Upper lobe of left lung (tissue), 6 donors: ENCODE results near the gene NF2. TPM values are rescaled to one million over a fixed set of nuclear protein-coding genes. Genes with fewer than 3 reads are reported as not detected.

Experiments used
- ATAC-seq, 2 donors: fragments of 200-7000 bp; cut with Tn5 transposase; one replicate each; pipeline ENCODE4 v1.9.1; 2022; ENCODE audit warnings: mild to moderate bottlenecking in 2 of 2, moderate library complexity in 2 of 2; ENCODE audit not compliant: low FRiP score in 2 of 2
- DNase-seq, 2 donors: peaks; one replicate each; pipeline ENCODE4 v3.0.0-alpha.2; 2019 to 2020
- H3K27ac ChIP-seq, 4 donors: fragments of 200-600 bp; sonication (generic); one replicate each; pipeline ENCODE4 v1.5.1; 2016 to 2019
- H3K27me3 ChIP-seq, 4 donors: fragments of 200-600 bp; sonication (generic); one replicate each; pipeline ENCODE4 v1.5.1; 2017 to 2019
- H3K36me3 ChIP-seq, 4 donors: fragments of 200-600 bp; sonication (generic); one replicate each; pipeline ENCODE4 v1.5.1; 2016 to 2019
- H3K4me1 ChIP-seq, 4 donors: fragments of 200-600 bp; sonication (generic); one replicate each; pipeline ENCODE4 v1.5.1; 2018 to 2019
- H3K4me3 ChIP-seq, 4 donors: fragments of 200-600 bp; sonication (generic); one replicate each; pipeline ENCODE4 v1.5.1; 2017 to 2019; ENCODE audit warnings: mild to moderate bottlenecking in 2 of 4, moderate library complexity in 1 of 4
- H3K9me3 ChIP-seq, 4 donors: fragments of 200-600 bp; sonication (generic); one replicate each; pipeline ENCODE4 v1.5.1; 2018 to 2019
- EP300 ChIP-seq, 4 donors: sonication (generic); formaldehyde crosslinking; IDR thresholded peaks; one replicate each; pipeline ENCODE4 v1.5.1; 2017; ENCODE audit warnings: antibody characterized with exemption in 4 of 4, control low read depth in 2 of 4
- POLR2A ChIP-seq, 4 donors: fragments of 450-650 bp; IDR thresholded peaks; one replicate each; pipeline ENCODE4 v1.5.1; 2016 to 2017; ENCODE audit warnings: antibody characterized with exemption in 4 of 4, mild to moderate bottlenecking in 2 of 4
- POLR2AphosphoS5 ChIP-seq, 2 donors: sonication (generic); formaldehyde crosslinking; IDR thresholded peaks; one replicate each; pipeline ENCODE4 v1.5.1; 2017; ENCODE audit warnings: antibody characterized with exemption in 2 of 2
- WGBS, 2 donors: methylation state at CpG; one replicate each; pipeline ENCODE4 v1.1.5; 2017 to 2018; 5-methylcytosine and 5-hydroxymethylcytosine counted together
- total RNA-seq, 6 donors: library from RNA; depleted of rRNA in 4 of 6; stranded (reverse); fragments of >200 nt in 4 of 6; gene quantifications; one replicate each; pipeline versions ENCODE4 v1.1.0 to v1.2.1, GENCODE V29; 2016 to 2021
- TF ChIP-seq, protein P1 (sequence below), 6 experiments: fragments of 450-650 bp in 4 of 6; fragments of 200-600 bp in 2 of 6; sonication (generic) in 2 of 6; IDR thresholded peaks; one replicate each; pipeline ENCODE4 v1.5.1; 2016 to 2019; ENCODE audit warnings: antibody characterized with exemption in 6 of 6
- donor health status: DM: no; HTN: no; CAD: no; lungs with moderate emphysema.
- donor health status: DM: no; HTN: yes; CAD: no; lungs with severe emphysema.

NF2 gene
- total RNA-seq, 6 donors from 2014 or later, result 31.2 to 43.8 (median 41.3) TPM

GRCh38 chr22:29639096-29639495 is 35.7 kb downstream of the NF2 start:
- H3K4me1 ChIP-seq, result peaks cover 0 to 3% (median 0%) of the 10 kb centered on the region in 4 donors
- no peaks in the 10 kb centered on the region for H3K9me3 ChIP-seq
- no peaks in the 10 kb centered on the region for H3K27me3 ChIP-seq
- no peak for TF ChIP-seq POLR2A (IDR thresholded peaks at IDR 0.05)
- peaks cover 4 to 41% (median 16%) of the 10 kb centered on the region in 4 donors for H3K36me3 ChIP-seq
- H3K4me3 ChIP-seq, result no peak overlapping the region
- H3K27ac ChIP-seq, result no peak overlapping the region
- DNase-seq, result no peak
- ATAC-seq, result no peak

GRCh38 chr22:29641042-29641699 is 37.7 kb downstream of the NF2 start:
- Histone ChIP-seq H3K4me1 (no peaks in the 10 kb centered on the region), H3K27ac (no peak overlapping the region), H3K4me3 (no peak overlapping the region), H3K27me3 (no peaks in the 10 kb centered on the region), H3K9me3 (no peaks in the 10 kb centered on the region), H3K36me3 (peaks cover 4 to 41% (median 16%) of the 10 kb centered on the region in 4 donors)
- DNase-seq (no peak), ATAC-seq (no peak)
- no peak for TF ChIP-seq EP300 (IDR thresholded peaks at IDR 0.05)
- TF ChIP-seq POLR2A (IDR thresholded peaks at IDR 0.05), result no peak
- TF ChIP-seq POLR2AphosphoS5 (IDR thresholded peaks at IDR 0.05), result no peak
- TF ChIP-seq, protein P1, sequence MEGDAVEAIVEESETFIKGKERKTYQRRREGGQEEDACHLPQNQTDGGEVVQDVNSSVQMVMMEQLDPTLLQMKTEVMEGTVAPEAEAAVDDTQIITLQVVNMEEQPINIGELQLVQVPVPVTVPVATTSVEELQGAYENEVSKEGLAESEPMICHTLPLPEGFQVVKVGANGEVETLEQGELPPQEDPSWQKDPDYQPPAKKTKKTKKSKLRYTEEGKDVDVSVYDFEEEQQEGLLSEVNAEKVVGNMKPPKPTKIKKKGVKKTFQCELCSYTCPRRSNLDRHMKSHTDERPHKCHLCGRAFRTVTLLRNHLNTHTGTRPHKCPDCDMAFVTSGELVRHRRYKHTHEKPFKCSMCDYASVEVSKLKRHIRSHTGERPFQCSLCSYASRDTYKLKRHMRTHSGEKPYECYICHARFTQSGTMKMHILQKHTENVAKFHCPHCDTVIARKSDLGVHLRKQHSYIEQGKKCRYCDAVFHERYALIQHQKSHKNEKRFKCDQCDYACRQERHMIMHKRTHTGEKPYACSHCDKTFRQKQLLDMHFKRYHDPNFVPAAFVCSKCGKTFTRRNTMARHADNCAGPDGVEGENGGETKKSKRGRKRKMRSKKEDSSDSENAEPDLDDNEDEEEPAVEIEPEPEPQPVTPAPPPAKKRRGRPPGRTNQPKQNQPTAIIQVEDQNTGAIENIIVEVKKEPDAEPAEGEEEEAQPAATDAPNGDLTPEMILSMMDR (IDR thresholded peaks at IDR 0.05), result no peak
- WGBS, 2 donors, result 69 to 70% methylated on average over 8 of the region's 8 CpGs

DNA sequence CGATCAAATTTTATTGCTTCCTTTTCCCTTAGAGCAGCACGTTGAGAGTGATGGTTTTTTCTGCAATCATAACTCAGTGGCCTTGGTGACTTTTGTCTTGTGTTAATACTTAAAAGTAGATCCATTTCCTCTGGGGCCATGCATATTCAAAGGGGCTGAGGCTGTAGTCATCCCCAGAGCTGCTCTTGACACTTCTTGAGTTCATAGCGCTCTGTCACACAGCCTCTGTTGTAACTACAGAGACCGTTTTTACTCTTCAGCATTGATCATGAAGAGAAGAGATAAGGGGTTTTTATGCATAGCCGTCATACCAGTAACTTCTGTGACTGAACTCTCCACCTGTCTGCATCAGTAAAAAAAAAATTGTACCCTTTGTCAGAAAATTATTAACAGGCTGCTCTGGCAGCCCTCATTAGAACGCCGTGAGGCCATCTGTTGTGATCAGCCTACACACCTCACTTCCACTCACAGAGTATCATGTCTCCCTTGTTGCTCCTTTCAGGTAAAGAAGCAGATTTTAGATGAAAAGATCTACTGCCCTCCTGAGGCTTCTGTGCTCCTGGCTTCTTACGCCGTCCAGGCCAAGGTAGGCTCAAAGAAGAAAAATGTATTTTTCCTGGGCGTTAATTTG is 38.4 kb downstream of the NF2 start:
- TF ChIP-seq, protein P1 (IDR thresholded peaks at IDR 0.05), result no peak
- TF ChIP-seq POLR2AphosphoS5 (IDR thresholded peaks at IDR 0.05) (no peak), EP300 (IDR thresholded peaks at IDR 0.05) (no peak), POLR2A (IDR thresholded peaks at IDR 0.05) (no peak)
- WGBS, 2 donors, result 82 to 84% methylated on average over 10 of the region's 10 CpGs
- Histone ChIP-seq H3K27ac (no peak overlapping the region), H3K4me3 (no peak overlapping the region), H3K4me1 (no peaks in the 10 kb centered on the region), H3K9me3 (no peaks in the 10 kb centered on the region), H3K27me3 (no peaks in the 10 kb centered on the region), H3K36me3 (peaks cover 4 to 41% (median 16%) of the 10 kb centered on the region in 4 donors)
- DNase-seq, result no peak
- no peak for ATAC-seq

- H3K27me3 ChIP-seq, result no peaks in the 10 kb centered on the region
- H3K27ac ChIP-seq, result no peak overlapping the region
- 86 to 88% methylated on average over 4 of the region's 4 CpGs for WGBS, 2 donors
- DNase-seq (no peak), ATAC-seq (no peak)
- H3K36me3 ChIP-seq, result peaks cover 2 to 35% (median 12%) of the 10 kb centered on the region in 4 donors
- H3K9me3 ChIP-seq, result no peaks in the 10 kb centered on the region
- no peaks in the 10 kb centered on the region for H3K4me1 ChIP-seq
- TF ChIP-seq POLR2AphosphoS5 (IDR thresholded peaks at IDR 0.05), result no peak
- no peak for TF ChIP-seq EP300 (IDR thresholded peaks at IDR 0.05)
- TF ChIP-seq, protein P1 (IDR thresholded peaks at IDR 0.05), result no peak
- TF ChIP-seq POLR2A (IDR thresholded peaks at IDR 0.05), result no peak
- no peak overlapping the region for H3K4me3 ChIP-seq
These were observed 39.3 kb downstream of the NF2 start for GRCh38 chr22:29642694-29643093.

GRCh38 chr22:29647954-29648737 is 44.7 kb downstream of the NF2 start:
- DNase-seq, result no peak
- peaks cover 0 to 19% (median 2%) of the 10 kb centered on the region in 4 donors for H3K36me3 ChIP-seq
- WGBS, 2 donors, result 81 to 88% methylated on average over 6 of the region's 6 CpGs
- no peaks in the 10 kb centered on the region for H3K27me3 ChIP-seq
- no peaks in the 10 kb centered on the region for H3K9me3 ChIP-seq
- H3K4me3 ChIP-seq, result no peak overlapping the region
- no peak for ATAC-seq
- no peaks in the 10 kb centered on the region for H3K4me1 ChIP-seq
- H3K27ac ChIP-seq, result no peak overlapping the region
- no peak for TF ChIP-seq POLR2AphosphoS5 (IDR thresholded peaks at IDR 0.05)
- no peak for TF ChIP-seq EP300 (IDR thresholded peaks at IDR 0.05)
- TF ChIP-seq POLR2A (IDR thresholded peaks at IDR 0.05), result no peak
- TF ChIP-seq, protein P1 (IDR thresholded peaks at IDR 0.05), result no peak
